IPS DF 6.9 (cell line): ENCODE measurements around the gene DUSP3.
"Not testable (repeated sequence)": the region's sequence is repeated elsewhere in the genome, so short reads cannot be mapped to it uniquely, and the experiment has no call there.

ENCODE experiments used
- DNase-seq: peaks from one replicate; pipeline ENCODE4 v3.0.0-alpha.2; 2013; ENCODE audit warnings: low read depth, low spot score
- H3K27ac ChIP-seq: one replicate; pipeline ENCODE4 v1.5.1; 2013; ENCODE audit warnings: low read length, control low read depth
- H3K27me3 ChIP-seq: 2 replicates; pipeline ENCODE4 v1.6.1; 2013; ENCODE audit warnings: mild to moderate bottlenecking, low read length; ENCODE audit not compliant: control insufficient read depth, insufficient read depth
- H3K36me3 ChIP-seq: 2 replicates; pipeline ENCODE4 v1.6.1; 2013; ENCODE audit warnings: low read length; ENCODE audit not compliant: control insufficient read depth, insufficient read depth
- H3K4me1 ChIP-seq: 2 replicates; pipeline ENCODE4 v1.6.1; 2013; ENCODE audit warnings: low read length; ENCODE audit not compliant: control insufficient read depth, insufficient read depth
- H3K4me3 ChIP-seq: 2 replicates; pipeline ENCODE4 v1.5.1; 2013; ENCODE audit warnings: mild to moderate bottlenecking, low read length
- H3K9me3 ChIP-seq: 2 replicates; pipeline ENCODE4 v1.6.1; 2013; ENCODE audit warnings: low read length, inconsistent platforms; ENCODE audit not compliant: control insufficient read depth, insufficient read depth
- WGBS: extraction: QIAGEN DNeasy Blood & Tissue Kit; methylation state at CpG from one replicate; pipeline ENCODE4 v1.1.7; 2013; ENCODE audit warnings: mixed read lengths, missing lambda C conversion rate; ENCODE audit not compliant: insufficient read length, insufficient coverage; 5-methylcytosine and 5-hydroxymethylcytosine counted together

The DUSP3 gene

GRCh38 chr17:43803758-43804157 is 25.0 kb upstream of the DUSP3 start:
- Histone ChIP-seq H3K27ac (no peak overlapping the region), H3K4me1 (peaks cover 8% of the 10 kb centered on the region), H3K27me3 (no peaks in the 10 kb centered on the region), H3K4me3 (no peak overlapping the region), H3K36me3 (no peaks in the 10 kb centered on the region), H3K9me3 (no peaks in the 10 kb centered on the region)
- no peak for DNase-seq
- WGBS: no CpG with 5 or more reads among the region's 4 CpGs

GRCh38 chr17:43801844-43802243 is 23.1 kb upstream of the DUSP3 start:
- Histone ChIP-seq H3K4me1 (peaks cover 8% of the 10 kb centered on the region), H3K27ac (no peak overlapping the region), H3K36me3 (no peaks in the 10 kb centered on the region), H3K27me3 (no peaks in the 10 kb centered on the region), H3K9me3 (no peaks in the 10 kb centered on the region), H3K4me3 (no peak overlapping the region)
- WGBS: no CpG with 5 or more reads among the region's 3 CpGs
- DNase-seq: no peak

- Histone ChIP-seq H3K27me3 (no peaks in the 10 kb centered on the region), H3K36me3 (no peaks in the 10 kb centered on the region), H3K9me3 (no peaks in the 10 kb centered on the region), H3K27ac (no peak overlapping the region), H3K4me3 (no peak overlapping the region), H3K4me1 (peaks cover 8% of the 10 kb centered on the region)
- no CpG with 5 or more reads among the region's 3 CpGs for WGBS
- DNase-seq: no peak
Observed at GRCh38 chr17:43800736-43801135, 22.0 kb upstream of the DUSP3 start.

GRCh38 chr17:43799047-43799446 is 20.3 kb upstream of the DUSP3 start:
- Histone ChIP-seq H3K36me3 (no peaks in the 10 kb centered on the region), H3K4me1 (peaks cover 6% of the 10 kb centered on the region), H3K27ac (no peak overlapping the region), H3K4me3 (no peak overlapping the region), H3K9me3 (no peaks in the 10 kb centered on the region), H3K27me3 (no peaks in the 10 kb centered on the region)
- WGBS: no CpG with 5 or more reads among the region's 2 CpGs
- DNase-seq: no peak

- not testable (repeated sequence) for DNase-seq, H3K27ac ChIP-seq, H3K27me3 ChIP-seq, H3K9me3 ChIP-seq, H3K36me3 ChIP-seq, H3K4me1 ChIP-seq, H3K4me3 ChIP-seq
- WGBS: no CpG with 5 or more reads among the region's 9 CpGs
Observed at GRCh38 chr17:43798024-43798423, 19.2 kb upstream of the DUSP3 start.

- no CpG with 5 or more reads among the region's 4 CpGs for WGBS
- H3K27me3 ChIP-seq, H3K27ac ChIP-seq, DNase-seq, H3K9me3 ChIP-seq, H3K36me3 ChIP-seq, H3K4me3 ChIP-seq, H3K4me1 ChIP-seq: not testable (repeated sequence)
Observed at GRCh38 chr17:43792668-43793067, 13.9 kb upstream of the DUSP3 start.

GRCh38 chr17:43791589-43791988 is 12.8 kb upstream of the DUSP3 start:
- no peaks in the 10 kb centered on the region for H3K36me3 ChIP-seq
- DNase-seq: no peak
- H3K27ac ChIP-seq: no peak overlapping the region
- WGBS: no CpG with 5 or more reads among the region's 3 CpGs
- H3K9me3 ChIP-seq: no peaks in the 10 kb centered on the region
- H3K27me3 ChIP-seq: no peaks in the 10 kb centered on the region
- H3K4me3 ChIP-seq: no peak overlapping the region
- H3K4me1 ChIP-seq: no peaks in the 10 kb centered on the region; the same call in 1 of the 2 replicates

GRCh38 chr17:43790311-43790940 is 11.6 kb upstream of the DUSP3 start:
- H3K4me1 ChIP-seq: no peaks in the 10 kb centered on the region; the same call in 1 of the 2 replicates
- H3K27me3 ChIP-seq: no peaks in the 10 kb centered on the region
- WGBS: no CpG with 5 or more reads among the region's 14 CpGs
- H3K27ac ChIP-seq: no peak overlapping the region
- no peaks in the 10 kb centered on the region for H3K9me3 ChIP-seq
- no peaks in the 10 kb centered on the region for H3K36me3 ChIP-seq
- no peak overlapping the region for H3K4me3 ChIP-seq
- DNase-seq: no peak

- Histone ChIP-seq H3K36me3 (no peaks in the 10 kb centered on the region), H3K9me3 (no peaks in the 10 kb centered on the region), H3K4me1 (no peaks in the 10 kb centered on the region; the same call in 1 of the 2 replicates), H3K27me3 (no peaks in the 10 kb centered on the region), H3K4me3 (no peak overlapping the region), H3K27ac (no peak overlapping the region)
- no CpG with 5 or more reads among the region's 1 CpG for WGBS
- no peak for DNase-seq
Observed at GRCh38 chr17:43789482-43789881, 10.7 kb upstream of the DUSP3 start.

- Histone ChIP-seq H3K4me1 (no peaks in the 10 kb centered on the region; the same call in 1 of the 2 replicates), H3K27ac (no peak overlapping the region), H3K27me3 (no peaks in the 10 kb centered on the region), H3K9me3 (no peaks in the 10 kb centered on the region), H3K4me3 (no peak overlapping the region), H3K36me3 (no peaks in the 10 kb centered on the region)
- no peak for DNase-seq
- WGBS: no CpG with 5 or more reads among the region's 5 CpGs
Observed at GRCh38 chr17:43788540-43788939, 9.8 kb upstream of the DUSP3 start.

GRCh38 chr17:43787728-43788127 is 9.0 kb upstream of the DUSP3 start:
- Histone ChIP-seq H3K4me3 (no peak overlapping the region), H3K27ac (no peak overlapping the region), H3K9me3 (no peaks in the 10 kb centered on the region), H3K36me3 (no peaks in the 10 kb centered on the region), H3K4me1 (no peaks in the 10 kb centered on the region; the same call in 1 of the 2 replicates), H3K27me3 (no peaks in the 10 kb centered on the region)
- no CpG with 5 or more reads among the region's 2 CpGs for WGBS
- no peak for DNase-seq
